ENCODE results near the gene ACTL6B.
"Not testable (repeated sequence)": the region's sequence is repeated elsewhere in the genome, so short reads cannot be mapped to it uniquely, and the experiment has no call there.

ACTL6B gene

DNA sequence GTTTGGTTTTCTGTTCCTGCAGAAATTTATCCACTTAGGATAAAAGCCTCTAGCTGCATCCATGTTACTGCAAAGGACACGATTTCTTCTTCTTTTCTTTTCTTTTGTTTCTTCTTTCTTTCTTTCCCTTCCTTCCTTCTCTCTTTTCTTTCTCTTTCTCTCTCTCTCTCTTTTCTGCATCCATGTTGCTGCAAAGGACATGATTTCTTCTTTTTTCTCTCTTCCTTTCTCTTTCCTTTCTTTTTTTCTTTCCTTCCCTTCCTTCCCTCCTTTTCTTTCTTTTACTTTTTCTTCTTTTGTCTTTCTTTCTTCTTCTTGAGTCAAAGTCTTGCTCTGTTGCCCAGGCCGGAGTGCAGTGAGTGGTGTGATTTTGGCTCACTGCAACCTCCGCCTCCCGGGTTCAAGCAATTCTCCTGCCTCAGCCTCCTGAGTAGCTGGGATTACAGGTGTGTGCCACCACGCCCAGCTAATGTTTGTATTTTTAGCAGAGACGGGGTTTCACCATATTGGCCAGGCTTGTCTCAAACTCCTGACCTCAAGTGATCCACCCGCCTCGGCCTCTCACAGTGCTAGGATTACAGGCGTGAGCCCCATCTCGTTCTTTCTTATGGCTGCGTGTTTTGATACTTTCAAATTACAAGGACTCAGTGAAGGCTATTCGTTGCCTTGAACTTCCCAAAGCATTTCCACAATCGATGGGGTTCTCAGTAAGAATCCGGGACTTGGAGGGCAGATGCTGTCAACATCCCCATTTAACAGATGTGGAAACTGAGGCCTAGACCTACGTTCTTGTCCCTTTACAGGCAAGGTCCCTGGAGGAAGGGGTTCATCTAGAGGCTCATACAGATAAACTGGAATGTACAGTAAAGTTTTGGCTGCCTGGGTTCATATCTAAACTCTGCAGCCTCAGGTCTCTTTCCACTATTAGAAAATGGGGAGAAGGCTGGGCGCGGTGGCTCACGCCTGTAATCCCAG lies 15.4 kb upstream of the ACTL6B start:
- no peak for DNase-seq (ENCODE audit: low read depth)

GRCh38 chr7:100670074-100670473 lies 13.8 kb upstream of the ACTL6B start:
- no peak for DNase-seq (ENCODE audit: low read depth)

DNA sequence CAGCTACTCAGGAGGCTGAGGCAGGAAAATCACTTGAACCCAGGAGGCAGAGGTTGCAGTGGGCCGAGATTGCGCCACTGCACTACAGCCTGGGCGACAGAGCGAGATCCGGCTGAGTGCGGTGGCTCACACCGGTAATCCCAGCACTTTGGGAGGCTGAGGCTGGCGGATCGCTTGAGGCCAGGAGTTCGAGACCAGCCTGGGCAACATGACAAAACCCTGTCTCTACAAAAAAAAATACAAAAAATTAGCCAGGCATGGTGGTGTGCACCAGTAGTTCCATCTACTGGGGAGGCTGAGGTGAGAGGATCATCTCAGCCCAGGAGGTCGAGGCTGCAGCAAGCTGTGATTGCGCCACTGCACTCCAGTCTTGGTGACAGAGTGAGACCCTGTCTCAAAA lies 12.9 kb upstream of the ACTL6B start:
- not testable (repeated sequence) for DNase-seq (ENCODE audit: low read depth)

- no peak for DNase-seq (ENCODE audit: low read depth)
Measured at GRCh38 chr7:100668069-100668449, 11.8 kb upstream of the ACTL6B start.

DNA sequence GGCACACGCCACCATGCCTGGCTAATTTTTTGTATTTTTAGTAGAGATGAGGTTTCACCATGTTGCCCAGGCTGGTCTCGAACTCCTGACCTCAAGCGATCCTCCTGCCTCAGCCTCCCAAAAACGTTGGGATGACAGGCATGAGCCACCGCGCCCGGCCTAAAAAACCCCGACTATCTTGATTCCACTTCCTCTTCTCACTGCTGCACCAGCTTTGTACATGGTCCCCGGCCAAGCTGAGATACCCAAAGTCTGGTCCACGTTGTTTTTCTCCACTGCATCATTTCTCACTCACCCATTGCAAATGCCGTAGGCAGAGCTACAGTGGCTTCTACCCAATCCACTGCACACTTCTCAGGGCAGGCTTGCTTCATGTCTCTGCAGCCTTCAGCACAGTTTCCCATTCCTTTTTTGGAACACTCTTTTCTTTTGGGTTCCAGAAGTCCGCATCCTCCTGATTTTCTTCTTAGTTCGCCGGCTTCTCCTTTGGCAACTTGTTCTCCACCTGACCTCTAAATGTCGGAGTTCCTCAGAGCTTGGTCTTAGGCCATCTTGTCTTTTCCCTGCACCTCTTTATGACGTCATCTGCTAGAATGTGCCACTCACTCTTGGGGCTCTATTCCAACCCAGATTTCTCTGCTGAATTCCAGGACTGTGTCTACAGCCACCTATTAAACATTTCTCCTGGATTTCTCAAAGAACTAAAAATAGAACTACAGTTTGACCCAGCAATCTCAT lies 11.3 kb upstream of the ACTL6B start:
- no peak for DNase-seq (ENCODE audit: low read depth)

DNA sequence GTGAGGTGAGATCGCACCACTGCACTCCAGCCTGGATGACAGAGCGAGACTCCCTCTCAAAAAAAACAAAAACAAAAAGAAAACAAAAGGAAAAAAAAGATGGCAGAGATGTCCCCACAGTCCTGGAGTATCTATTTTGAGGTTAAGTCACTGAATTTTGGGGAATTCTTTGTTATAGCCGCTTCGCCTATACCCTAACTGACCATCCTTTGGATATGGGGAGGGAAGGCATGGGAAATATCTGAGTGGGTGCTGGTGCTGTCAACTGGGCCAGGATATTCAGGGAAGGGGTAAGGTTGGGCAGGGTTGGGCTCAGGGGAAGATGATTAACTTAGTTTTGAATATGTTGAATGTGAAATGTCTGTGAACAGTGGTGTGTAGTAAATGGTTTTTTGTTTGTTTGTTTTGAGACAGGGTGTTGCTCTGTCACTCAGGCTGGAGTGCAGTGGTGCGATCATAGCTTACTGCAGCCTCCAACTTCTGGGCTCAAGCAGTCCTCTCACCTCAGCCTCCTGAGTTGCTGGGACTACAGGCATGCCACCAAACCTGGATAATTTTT lies 9.0 kb upstream of the ACTL6B start:
- no peak for DNase-seq (ENCODE audit: low read depth)

GRCh38 chr7:100662194-100662776 lies 6.0 kb upstream of the ACTL6B start:
- not testable (repeated sequence) for DNase-seq (ENCODE audit: low read depth)

DNA sequence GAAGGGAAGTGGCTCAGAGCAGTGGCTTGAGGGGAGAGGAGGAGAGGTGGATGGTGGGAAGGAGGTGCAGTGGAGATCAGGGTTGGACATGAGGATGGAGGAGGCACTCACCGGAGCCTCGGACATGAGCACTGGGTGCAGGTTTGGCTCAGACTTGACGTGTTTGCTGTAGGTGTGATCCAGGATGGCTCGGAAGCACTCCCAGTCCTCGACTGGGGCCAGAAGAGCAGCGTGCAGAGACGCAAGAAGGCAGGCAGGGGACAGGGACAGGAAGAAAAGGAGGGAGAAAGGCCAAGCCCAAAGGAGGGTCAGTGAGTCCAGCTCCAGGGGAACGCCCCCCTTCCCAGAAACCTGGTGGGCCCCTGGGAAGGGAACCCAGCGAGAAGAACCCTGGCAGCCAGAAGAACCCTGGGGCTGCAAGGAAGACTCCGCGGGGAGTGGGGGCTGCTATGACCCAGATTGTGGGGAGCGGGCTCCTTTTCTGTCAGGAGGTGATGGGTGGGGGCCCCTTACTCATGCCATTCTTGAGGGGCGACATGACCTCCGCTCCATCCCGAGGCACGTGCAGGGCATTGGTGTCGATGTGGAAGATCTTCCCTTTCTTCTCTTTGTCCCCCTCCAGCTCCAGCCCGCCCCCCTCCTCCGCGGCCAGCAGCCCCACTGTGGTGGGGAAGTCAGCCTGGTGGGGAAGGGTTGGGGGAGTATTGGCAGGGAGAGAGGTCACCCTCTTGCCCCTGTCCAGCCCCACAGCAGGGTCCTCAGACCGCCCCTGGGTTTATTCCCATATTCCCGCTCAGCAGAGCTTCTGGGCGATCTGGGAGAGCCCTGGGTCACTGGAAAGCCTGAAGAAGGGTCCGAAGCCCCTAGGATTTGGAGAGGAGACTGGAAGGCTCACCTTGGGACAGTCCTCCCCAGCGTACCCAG lies 1.1 kb downstream of the ACTL6B start:
- DNase-seq (ENCODE audit: low read depth): no peak

DNA sequence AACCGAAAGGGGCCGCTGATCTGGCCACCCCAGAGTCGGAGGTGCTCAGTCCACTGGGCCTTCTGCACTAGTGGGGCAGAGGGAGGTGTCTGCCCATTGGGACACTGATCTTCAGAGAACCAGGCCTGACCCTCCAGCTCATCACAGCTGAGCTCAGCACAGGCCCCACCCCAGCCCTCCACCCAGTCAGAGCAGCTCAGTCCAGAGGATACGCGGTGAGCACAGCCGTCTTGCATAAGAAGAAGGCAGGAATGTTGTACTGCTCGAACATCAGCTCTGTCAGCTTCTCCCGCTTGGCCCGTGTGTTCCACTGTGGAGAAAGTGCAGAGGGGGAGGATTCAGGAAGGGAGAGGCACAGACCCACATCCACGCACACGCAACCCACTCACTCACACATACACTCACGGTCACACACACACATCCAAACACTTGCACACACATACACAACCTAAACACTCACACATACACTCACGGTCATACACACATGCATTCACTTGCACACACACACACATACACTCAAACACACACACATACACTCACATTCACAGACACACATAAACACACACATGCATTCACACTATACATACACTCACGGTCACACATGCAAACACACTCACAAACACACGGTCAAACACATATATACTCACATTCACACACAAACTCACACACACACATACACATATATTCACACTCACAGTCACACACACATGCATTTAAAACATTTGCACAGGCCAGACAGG lies 6.3 kb downstream of the ACTL6B start:
- DNase-seq (ENCODE audit: low read depth): no peak

- DNase-seq (ENCODE audit: low read depth): no peak
Measured at GRCh38 chr7:100642534-100642907, 13.7 kb downstream of the ACTL6B start.

DNA sequence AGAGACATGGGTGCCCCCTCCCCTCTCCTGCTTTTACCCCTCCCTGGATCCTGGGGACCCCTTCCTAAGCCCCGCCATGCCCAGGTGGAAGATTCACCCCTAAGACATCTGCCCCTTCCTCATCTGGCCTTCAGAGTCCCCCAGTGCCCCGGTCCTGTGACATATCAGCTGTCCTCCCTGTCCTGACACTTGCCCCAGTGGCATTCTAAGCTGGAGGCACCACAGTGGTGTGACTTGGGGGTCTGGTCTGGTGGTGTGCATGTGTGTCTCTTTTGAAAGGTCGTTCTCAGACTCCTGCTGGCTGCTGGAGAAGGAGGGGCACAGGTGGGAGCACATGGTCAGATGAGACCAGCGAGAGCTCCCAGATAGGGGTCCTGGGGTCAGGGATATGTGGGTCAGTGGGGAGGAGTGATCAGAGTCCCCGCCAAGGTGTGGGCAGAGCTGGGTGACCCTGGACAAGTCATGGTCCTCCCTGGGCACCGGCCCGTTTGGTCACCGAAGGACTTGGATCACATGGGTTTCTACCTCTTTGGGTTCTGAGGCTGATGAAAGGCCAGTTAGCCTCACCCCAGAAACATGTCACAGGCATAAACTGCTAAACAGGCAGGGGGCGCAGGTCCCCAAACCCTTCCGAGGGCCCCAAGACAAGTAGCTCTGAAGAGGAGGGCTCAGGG lies 14.3 kb downstream of the ACTL6B start:
- no peak for DNase-seq (ENCODE audit: low read depth)

DNA sequence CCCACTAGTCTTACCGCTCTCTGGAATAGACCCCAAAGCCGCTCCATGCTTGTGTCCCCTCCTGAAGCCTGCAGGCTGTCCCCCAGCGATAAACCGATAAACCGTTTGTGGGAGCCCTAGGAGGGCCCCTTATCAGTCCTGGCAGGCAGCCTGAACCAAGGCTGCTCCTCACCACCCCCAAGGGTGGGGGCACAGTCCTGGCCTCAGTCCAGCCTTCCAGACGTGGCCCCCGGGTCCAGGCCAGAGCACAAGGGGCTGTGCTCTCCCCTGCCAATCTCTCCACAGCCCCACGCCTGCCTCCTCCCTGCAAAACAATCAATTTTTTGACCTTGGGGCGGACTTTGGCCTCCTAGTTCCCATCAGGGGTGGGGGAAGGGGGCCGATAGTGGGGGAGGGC lies 14.8 kb downstream of the ACTL6B start, which contains the start of gene TFR2:
TSS of gene TFR2 (minus strand) at position 90 of the 397 bp plus-strand sequence. CDS start at position 47, 43 bp downstream.
- no peak for DNase-seq (ENCODE audit: low read depth)

- DNase-seq (ENCODE audit: low read depth): no peak
Measured at GRCh38 chr7:100640517-100641440, 15.5 kb downstream of the ACTL6B start.

DNA sequence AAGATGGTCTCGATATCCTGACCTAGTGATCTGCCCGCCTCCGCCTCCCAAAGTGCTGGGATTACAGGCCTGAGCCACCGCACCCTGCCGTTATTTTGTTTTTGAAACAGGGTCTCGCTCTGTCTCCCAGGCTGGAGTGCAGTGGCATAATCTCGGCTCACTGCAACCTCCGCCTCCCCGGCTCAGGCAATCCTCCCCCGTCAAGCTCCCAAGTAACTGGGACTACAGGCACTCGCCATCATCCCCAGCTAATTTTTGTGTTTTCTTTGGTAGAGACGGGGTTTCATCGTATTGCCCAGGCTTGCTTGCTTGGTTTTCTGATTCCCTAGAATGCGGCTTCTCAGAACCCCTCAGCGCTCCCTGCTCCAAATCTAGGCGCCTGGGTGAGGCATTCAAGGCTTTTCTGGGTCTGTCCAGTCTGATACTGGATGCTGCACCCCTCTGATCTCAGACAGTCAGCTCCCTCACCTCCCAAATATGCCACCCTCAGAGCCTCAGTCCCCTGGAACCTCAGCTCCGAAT lies 16.2 kb downstream of the ACTL6B start:
- no peak for DNase-seq (ENCODE audit: low read depth)

DNA sequence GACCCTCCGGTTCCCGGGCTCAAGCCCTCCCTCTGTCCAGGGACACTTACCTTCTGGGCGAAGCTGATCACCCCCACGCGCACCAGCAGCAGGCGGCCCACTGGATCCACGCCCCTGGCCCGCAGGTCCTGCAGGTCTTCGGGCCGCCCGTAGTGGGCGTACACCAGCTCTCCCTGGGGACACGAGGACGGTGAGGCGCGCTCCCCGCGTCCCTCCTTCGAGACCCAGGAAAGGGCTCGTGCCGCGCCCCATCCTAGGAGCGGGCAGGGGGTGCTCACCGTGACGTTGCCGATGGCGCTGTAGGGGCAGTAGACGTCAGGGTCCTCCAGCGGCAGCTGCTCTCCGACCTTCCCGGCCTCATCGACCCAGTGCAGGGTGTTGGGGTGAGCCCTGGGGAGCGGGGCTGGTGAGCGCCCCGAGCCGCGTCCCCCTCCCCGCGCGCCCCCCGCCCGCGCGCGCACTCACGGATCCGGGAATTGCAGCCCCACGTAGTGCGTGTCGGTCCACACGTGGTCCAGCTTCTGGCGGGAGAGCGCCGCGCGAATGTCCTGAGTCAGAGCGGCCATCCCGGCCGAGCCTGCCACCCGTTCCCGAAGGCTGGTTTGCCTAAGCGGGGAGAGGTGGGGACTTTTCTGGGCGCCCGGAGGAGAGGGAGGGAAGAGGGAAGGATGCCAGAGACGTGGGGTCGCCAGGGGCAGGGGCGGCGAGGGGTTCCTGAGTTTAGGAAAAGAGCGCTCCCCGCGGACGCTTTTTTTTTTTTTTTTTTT lies 23.1 kb downstream of the ACTL6B start:
- DNase-seq (ENCODE audit: low read depth): no peak

DNA sequence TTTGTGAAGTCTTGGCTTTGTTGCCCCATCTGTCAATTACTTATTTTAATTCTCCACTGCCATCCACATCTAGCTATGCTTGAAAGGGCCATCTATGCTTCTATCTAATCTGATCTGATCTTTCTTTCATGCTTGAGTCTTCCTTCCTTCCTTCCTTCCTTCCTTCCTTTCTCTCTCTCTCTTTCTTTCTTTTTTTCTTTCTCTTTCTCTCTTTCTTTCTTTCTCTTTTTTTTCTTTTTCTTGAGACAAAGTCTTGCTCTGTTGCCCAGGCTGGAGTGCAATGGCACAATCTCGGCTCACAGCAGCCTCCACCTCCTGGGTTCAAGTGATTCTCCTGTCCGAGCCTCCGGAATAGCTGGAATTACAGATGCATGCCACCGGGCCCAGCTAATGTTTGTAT lies 26.2 kb downstream of the ACTL6B start:
- no peak for DNase-seq (ENCODE audit: low read depth)

DNA sequence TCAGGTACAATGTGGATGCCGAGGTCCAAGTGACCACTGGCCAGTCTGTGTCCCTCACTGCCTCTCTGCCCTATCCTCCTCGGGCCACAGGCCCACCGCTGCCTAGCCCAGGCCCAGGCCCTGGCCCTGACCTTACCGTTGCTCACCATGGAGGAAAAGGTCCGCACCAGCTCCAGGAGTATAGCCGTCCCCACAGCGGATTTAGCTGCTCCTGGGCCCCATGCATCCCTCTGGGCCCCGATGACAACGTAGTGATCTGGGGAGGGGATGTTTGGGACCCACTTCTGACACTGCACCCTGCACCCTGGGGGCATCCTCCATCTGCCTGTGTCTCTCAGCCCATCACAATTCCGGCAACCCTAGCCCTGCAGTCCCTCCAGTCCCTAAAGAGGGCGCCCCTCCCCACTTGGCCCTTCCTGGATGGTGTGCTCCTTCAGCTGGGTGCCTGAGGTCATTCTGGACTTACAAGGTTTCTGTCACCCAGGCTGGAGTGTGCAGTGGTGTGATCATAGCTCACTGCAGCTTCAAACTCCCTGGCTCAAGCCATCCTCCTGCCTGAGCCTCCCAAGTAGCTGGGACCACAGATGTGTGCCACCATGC lies 27.0 kb downstream of the ACTL6B start:
- no peak for DNase-seq (ENCODE audit: low read depth)

- DNase-seq (ENCODE audit: low read depth): no peak
Measured at GRCh38 chr7:100627238-100627549, 29.1 kb downstream of the ACTL6B start.

Data from stromal cell of bone marrow (primary cell).